Fibroblast of pulmonary artery (primary cell): ENCODE data around the gene COL25A1.

Experiments
- DNase-seq: peaks from one replicate; pipeline ENCODE4 v3.0.0-alpha.2; 2010; ENCODE audit warnings: low read depth
- H3K4me3 ChIP-seq: replicated peaks from 2 replicates; pipeline ENCODE4 v1.5.1; 2011; ENCODE audit warnings: low read depth, mild to moderate bottlenecking, control low read depth, low read length, moderate library complexity
- CTCF ChIP-seq: IDR thresholded peaks from 2 replicates; pipeline ENCODE4 v1.5.1; 2011; ENCODE audit warnings: mild to moderate bottlenecking, control low read depth, low read length, inconsistent platforms; ENCODE audit errors: missing control alignments

COL25A1 gene

GRCh38 chr4:108787724-108788123 is 514.7 kb downstream of the COL25A1 start:
- no peak for TF ChIP-seq CTCF
- DNase-seq = no peak

GRCh38 chr4:108787106-108787505 is 515.4 kb downstream of the COL25A1 start:
- no peak overlapping the region for H3K4me3 ChIP-seq
- no peak for DNase-seq
- no peak for TF ChIP-seq CTCF

More at GRCh38 chr4:108787724-108788123, 514.7 kb downstream of the COL25A1 start:
- H3K4me3 ChIP-seq = no peak overlapping the region

- DNase-seq = no peak
- no peak for TF ChIP-seq CTCF
- no peak overlapping the region for H3K4me3 ChIP-seq
These were observed 516.1 kb downstream of the COL25A1 start for GRCh38 chr4:108786351-108786750.

- H3K4me3 ChIP-seq = no peak overlapping the region
- DNase-seq = peak; percentile 42
- peak; percentile 43 for TF ChIP-seq CTCF
These were observed 518.6 kb downstream of the COL25A1 start for GRCh38 chr4:108783665-108784463.

GRCh38 chr4:108779958-108780357 is 522.5 kb downstream of the COL25A1 start:
- TF ChIP-seq CTCF = no peak

GRCh38 chr4:108777388-108777787 is 525.1 kb downstream of the COL25A1 start:
- H3K4me3 ChIP-seq = no peak overlapping the region
- DNase-seq = no peak
- TF ChIP-seq CTCF = no peak

More at GRCh38 chr4:108779958-108780357, 522.5 kb downstream of the COL25A1 start:
- no peak for DNase-seq
- H3K4me3 ChIP-seq = no peak overlapping the region

GRCh38 chr4:108775921-108776320 is 526.5 kb downstream of the COL25A1 start:
- TF ChIP-seq CTCF = no peak
- no peak overlapping the region for H3K4me3 ChIP-seq
- no peak for DNase-seq
